T-helper 1 cell treated with Interleukin-12 subunit alpha and Interleukin-12 subunit beta and Interleukin-4 antibody, amounts not matched to agents 30 μg/mL and 1 μg/mL, for 36 hours (primary cell): ENCODE results near the gene PFDN2.
A peak's percentile ranks its signal among the peaks of the same experiment; 100 is the strongest.

ENCODE experiments used
- H3K27ac Mint-ChIP-seq: one replicate; pipeline ENCODE4 v1.8.0; 2021; ENCODE audit warnings: mild to moderate bottlenecking, mixed read lengths
- H3K27me3 Mint-ChIP-seq: one replicate; pipeline ENCODE4 v1.8.0; 2021; ENCODE audit warnings: low read depth, mixed read lengths
- H3K36me3 Mint-ChIP-seq: one replicate; pipeline ENCODE4 v1.8.0; 2021; ENCODE audit warnings: low read depth, mixed read lengths
- H3K4me1 Mint-ChIP-seq: one replicate; pipeline ENCODE4 v1.8.0; 2021; ENCODE audit warnings: low read depth, mixed read lengths
- H3K4me3 Mint-ChIP-seq: one replicate; pipeline ENCODE4 v1.8.0; 2021; ENCODE audit warnings: mild to moderate bottlenecking, moderate library complexity, mixed read lengths
- H3K9me3 Mint-ChIP-seq: one replicate; pipeline ENCODE4 v1.8.0; 2021; ENCODE audit warnings: mixed read lengths

Gene PFDN2

DNA sequence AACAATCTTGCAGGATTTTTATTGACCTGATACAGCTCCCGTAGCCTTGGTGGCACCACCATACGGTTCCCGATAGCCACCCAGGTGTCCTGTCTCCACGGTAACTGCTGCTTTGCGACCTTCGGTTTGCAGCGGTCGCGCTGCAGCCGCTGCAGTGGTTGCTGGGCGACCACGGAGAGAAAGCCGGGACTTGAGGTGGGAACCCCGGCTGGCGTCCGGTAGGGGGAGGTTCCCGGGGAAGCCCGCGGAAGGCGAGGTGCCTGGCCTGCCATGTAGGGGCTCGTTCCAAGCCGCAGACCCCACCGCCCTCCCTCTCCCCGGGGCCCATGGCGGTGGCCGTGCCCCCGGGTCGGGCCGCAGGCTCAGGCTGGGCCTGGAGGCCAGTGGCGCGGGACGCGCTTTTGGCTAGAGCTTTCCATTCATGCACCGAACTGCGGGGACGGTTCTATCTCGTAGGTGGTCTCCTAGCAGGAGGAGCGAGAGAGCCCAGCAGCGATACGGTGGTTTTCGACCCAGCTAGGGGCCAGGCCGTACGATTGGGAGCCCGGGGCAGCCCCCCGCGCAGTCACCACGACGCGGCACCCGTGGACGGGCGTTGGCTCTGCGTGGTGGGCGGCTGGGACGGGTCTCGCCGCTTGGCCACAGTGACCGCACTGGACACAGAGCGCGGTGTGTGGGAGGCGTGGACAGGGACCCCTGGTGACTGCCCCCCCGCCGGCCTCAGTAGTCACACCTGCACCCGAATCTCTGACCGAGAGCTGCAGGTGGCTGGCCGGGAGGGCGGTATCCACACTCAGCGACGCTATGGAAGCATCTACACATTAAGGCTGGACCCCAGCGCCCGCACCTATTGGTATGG lies 19.4 kb downstream of the PFDN2 start, which contains the start of gene KLHDC9:
Gene KLHDC9 (plus strand): TSS at position 152 of the 859 bp plus-strand sequence. CDS start 175 bp downstream, at position 327.
- H3K27ac Mint-ChIP-seq, result peak within 1 kb of the TSS; percentile 96
- peaks cover 16% of the 10 kb centered on the region for H3K36me3 Mint-ChIP-seq
- H3K27me3 Mint-ChIP-seq, result peaks cover 12% of the 10 kb centered on the region
- peaks cover 30% of the 10 kb centered on the region for H3K4me1 Mint-ChIP-seq
- peak within 1 kb of the TSS; percentile 89 for H3K4me3 Mint-ChIP-seq
- no peaks in the 10 kb centered on the region for H3K9me3 Mint-ChIP-seq

- Mint-ChIP-seq H3K36me3 (peaks cover 12% of the 10 kb centered on the region), H3K27ac (no peak overlapping the region), H3K9me3 (no peaks in the 10 kb centered on the region), H3K27me3 (peaks cover 12% of the 10 kb centered on the region), H3K4me1 (peaks cover 44% of the 10 kb centered on the region), H3K4me3 (no peak overlapping the region)
Observed at GRCh38 chr1:161096530-161096929, 21.3 kb downstream of the PFDN2 start.

DNA sequence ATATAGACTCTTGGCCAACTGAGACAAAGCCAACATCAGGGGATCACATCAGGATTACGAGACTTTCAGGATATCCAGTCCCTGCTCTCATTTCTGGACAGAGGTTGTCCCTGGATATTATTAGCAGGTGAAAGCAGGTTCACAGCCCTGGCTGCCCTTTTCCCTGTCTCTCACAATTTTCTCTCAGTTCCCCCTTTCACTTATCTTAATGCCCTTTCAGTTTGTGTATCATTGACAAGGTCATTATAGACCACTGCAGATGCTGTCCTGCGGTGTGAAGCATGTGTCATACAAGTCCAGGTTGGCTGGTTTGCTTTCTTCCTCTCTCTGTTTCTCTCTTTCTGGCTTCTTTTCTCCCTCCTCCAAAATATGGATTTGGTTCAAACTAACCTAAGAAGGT lies 21.8 kb downstream of the PFDN2 start:
- Mint-ChIP-seq H3K9me3 (no peaks in the 10 kb centered on the region), H3K4me3 (no peak overlapping the region), H3K27ac (no peak overlapping the region), H3K4me1 (peaks cover 44% of the 10 kb centered on the region), H3K36me3 (peaks cover 9% of the 10 kb centered on the region), H3K27me3 (peaks cover 12% of the 10 kb centered on the region)

DNA sequence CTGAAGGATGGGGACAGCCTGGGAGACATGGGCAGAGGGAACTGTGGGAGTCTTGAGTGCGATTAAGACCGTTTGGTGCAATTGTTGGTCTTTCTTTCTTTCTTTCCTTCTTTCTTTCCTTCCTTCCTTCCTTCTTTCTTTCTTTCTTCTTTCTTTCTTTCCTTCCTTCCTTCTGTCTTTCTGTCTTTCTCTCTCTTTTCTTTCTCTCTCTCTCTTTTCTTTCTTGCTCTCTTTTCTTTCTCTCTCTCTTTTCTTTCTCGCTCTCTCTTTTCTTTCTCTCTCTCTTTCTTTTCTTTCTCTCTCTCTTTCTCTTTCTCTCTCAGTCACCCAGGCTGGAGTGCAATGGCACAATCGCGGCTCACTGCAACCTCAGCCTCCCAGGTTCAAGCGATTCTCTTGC lies 22.6 kb downstream of the PFDN2 start:
- Mint-ChIP-seq H3K9me3 (no peaks in the 10 kb centered on the region), H3K27me3 (peaks cover 12% of the 10 kb centered on the region), H3K4me3 (no peak overlapping the region), H3K36me3 (peaks cover 8% of the 10 kb centered on the region), H3K4me1 (peaks cover 51% of the 10 kb centered on the region), H3K27ac (no peak overlapping the region)

DNA sequence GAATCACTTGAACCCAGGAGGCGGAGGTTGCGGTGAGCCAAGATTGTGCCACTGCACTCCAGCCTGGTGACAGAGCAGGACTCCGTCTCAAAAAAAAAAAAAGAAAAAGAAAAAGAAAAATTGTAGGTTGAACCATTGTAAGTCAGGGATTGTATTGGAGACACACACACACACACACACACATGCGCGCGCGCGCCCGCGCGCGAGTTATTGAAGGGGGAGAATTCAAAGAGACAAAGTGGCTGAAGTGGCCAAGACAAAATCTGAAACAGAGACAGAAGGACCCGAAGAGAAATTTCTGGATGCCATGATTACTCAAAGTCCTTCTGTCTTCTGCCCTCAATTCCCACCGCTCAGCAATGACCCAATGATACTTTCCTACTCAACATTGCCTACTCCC lies 23.4 kb downstream of the PFDN2 start:
- peaks cover 51% of the 10 kb centered on the region for H3K4me1 Mint-ChIP-seq
- no peak overlapping the region for H3K4me3 Mint-ChIP-seq
- no peaks in the 10 kb centered on the region for H3K9me3 Mint-ChIP-seq
- peaks cover 12% of the 10 kb centered on the region for H3K27me3 Mint-ChIP-seq
- peaks cover 3% of the 10 kb centered on the region for H3K36me3 Mint-ChIP-seq
- H3K27ac Mint-ChIP-seq, result no peak overlapping the region

GRCh38 chr1:161092621-161093028 lies 25.2 kb downstream of the PFDN2 start:
- peak overlapping the region; percentile 38 for H3K27ac Mint-ChIP-seq
- peaks cover 8% of the 10 kb centered on the region for H3K27me3 Mint-ChIP-seq
- no peak overlapping the region for H3K4me3 Mint-ChIP-seq
- H3K4me1 Mint-ChIP-seq, result peaks cover 42% of the 10 kb centered on the region
- H3K36me3 Mint-ChIP-seq, result peaks cover 3% of the 10 kb centered on the region
- H3K9me3 Mint-ChIP-seq, result no peaks in the 10 kb centered on the region

GRCh38 chr1:161091796-161092507 lies 25.9 kb downstream of the PFDN2 start:
- no peak overlapping the region for H3K27ac Mint-ChIP-seq
- H3K4me1 Mint-ChIP-seq, result peaks cover 38% of the 10 kb centered on the region

DNA sequence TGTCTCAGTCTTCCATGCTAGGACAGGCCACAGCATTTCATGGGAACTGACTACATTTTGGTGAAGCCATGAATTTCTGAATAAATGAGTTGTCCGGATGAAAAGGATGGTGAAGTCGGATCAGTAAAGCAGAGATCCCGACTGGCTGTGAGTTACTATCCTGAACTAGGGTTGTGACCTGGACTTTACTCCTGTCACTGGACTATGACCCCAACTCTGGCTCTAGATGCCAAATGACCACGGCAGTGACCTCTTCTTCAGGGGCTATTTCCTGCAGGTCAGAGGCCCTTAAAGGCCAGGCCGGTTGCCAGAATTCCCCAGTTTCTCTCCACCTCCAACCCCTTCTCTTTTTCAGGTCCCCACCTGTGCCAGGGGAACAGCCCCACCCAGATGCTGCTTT lies 26.7 kb downstream of the PFDN2 start:
- no peak overlapping the region for H3K4me3 Mint-ChIP-seq
- H3K27ac Mint-ChIP-seq, result no peak overlapping the region
- H3K27me3 Mint-ChIP-seq, result peaks cover 5% of the 10 kb centered on the region
- no peaks in the 10 kb centered on the region for H3K36me3 Mint-ChIP-seq
- H3K9me3 Mint-ChIP-seq, result no peaks in the 10 kb centered on the region
- H3K4me1 Mint-ChIP-seq, result peaks cover 30% of the 10 kb centered on the region

More at GRCh38 chr1:161091796-161092507, 25.9 kb downstream of the PFDN2 start:
- Mint-ChIP-seq H3K36me3 (no peaks in the 10 kb centered on the region), H3K9me3 (no peaks in the 10 kb centered on the region), H3K27me3 (peaks cover 5% of the 10 kb centered on the region), H3K4me3 (no peak overlapping the region)

DNA sequence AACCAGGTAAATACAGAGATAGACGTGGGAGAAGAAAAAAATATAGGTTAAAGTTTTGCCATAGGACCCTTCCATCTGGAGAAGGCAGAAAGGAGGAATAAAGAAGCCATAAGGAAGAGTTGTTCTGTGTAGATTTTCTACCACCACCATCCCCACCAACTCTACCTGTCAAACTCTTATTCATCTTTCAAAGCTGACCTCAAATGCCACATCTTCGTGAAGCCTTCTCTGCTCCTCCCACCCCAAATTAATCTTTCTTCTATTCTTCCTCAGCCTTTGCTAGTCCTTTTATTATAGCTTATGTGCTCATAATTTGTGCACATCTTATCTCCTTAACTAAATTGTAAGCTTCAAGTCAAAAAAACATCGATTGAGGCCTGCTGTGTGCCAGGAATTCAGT lies 27.2 kb downstream of the PFDN2 start:
- Mint-ChIP-seq H3K36me3 (no peaks in the 10 kb centered on the region), H3K4me1 (peaks cover 30% of the 10 kb centered on the region), H3K27ac (no peak overlapping the region), H3K4me3 (no peak overlapping the region), H3K9me3 (no peaks in the 10 kb centered on the region), H3K27me3 (peaks cover 5% of the 10 kb centered on the region)

DNA sequence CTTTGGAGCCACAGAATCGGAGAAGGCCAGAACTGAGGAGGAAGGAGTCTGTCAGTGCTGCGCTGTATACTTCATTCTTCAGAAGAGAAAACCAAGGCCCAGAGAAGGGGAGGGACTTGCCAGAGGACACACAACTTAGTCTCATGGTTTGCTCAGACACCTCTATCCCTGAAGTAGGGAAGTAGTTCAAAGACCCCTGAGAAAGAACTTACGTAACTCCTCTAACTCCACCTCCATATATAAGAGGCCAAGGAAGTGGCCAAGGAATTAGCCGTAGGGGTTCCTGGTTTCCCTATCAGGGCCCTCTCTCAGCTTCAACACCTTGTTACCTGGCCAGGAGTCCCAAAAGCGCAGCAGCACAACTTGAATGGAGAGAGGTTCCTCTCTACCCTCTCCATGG lies 27.9 kb downstream of the PFDN2 start:
- no peak overlapping the region for H3K4me3 Mint-ChIP-seq
- H3K27ac Mint-ChIP-seq, result no peak overlapping the region
- H3K4me1 Mint-ChIP-seq, result peaks cover 26% of the 10 kb centered on the region
- no peaks in the 10 kb centered on the region for H3K9me3 Mint-ChIP-seq
- H3K27me3 Mint-ChIP-seq, result peaks cover 4% of the 10 kb centered on the region
- no peaks in the 10 kb centered on the region for H3K36me3 Mint-ChIP-seq

- no peak within 1 kb of the TSS for H3K27ac Mint-ChIP-seq
- no peaks in the 10 kb centered on the region for H3K36me3 Mint-ChIP-seq
- no peak within 1 kb of the TSS for H3K4me3 Mint-ChIP-seq
- H3K27me3 Mint-ChIP-seq, result no peaks in the 10 kb centered on the region
- H3K4me1 Mint-ChIP-seq, result peaks cover 23% of the 10 kb centered on the region
- no peaks in the 10 kb centered on the region for H3K9me3 Mint-ChIP-seq
Observed at GRCh38 chr1:161089251-161089924, 28.4 kb downstream of the PFDN2 start, which contains the start of gene NECTIN4. NECTIN4 (minus strand) TSS chr1:161089558; CDS start chr1:161089296, 262 bp downstream.

GRCh38 chr1:161088587-161089110 lies 29.2 kb downstream of the PFDN2 start:
- no peaks in the 10 kb centered on the region for H3K36me3 Mint-ChIP-seq
- peaks cover 23% of the 10 kb centered on the region for H3K4me1 Mint-ChIP-seq
- H3K4me3 Mint-ChIP-seq, result no peak overlapping the region
- no peaks in the 10 kb centered on the region for H3K27me3 Mint-ChIP-seq
- no peaks in the 10 kb centered on the region for H3K9me3 Mint-ChIP-seq
- H3K27ac Mint-ChIP-seq, result no peak overlapping the region

DNA sequence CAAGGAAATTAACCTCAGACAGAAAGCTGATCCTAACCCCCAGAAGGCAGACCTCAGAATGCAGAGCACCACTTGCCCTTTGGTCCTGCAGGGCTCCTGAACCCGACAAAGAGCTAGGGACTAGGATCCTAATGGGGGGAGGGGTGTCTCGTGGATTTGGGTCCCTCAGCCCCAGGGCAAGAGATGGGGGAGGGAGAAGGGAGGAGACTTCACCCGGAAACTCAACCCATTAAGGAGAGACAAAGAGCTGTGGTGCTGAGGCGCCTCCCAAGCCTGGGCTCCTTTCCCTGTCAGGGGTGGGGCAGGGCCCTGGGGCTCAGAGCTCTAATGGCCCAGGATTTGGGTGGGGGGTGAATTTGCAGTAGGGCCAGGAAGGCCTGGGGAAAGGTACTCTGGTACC lies 31.4 kb downstream of the PFDN2 start:
- Mint-ChIP-seq H3K4me1 (peaks cover 9% of the 10 kb centered on the region), H3K36me3 (no peaks in the 10 kb centered on the region), H3K4me3 (no peak overlapping the region), H3K27ac (no peak overlapping the region), H3K9me3 (no peaks in the 10 kb centered on the region), H3K27me3 (no peaks in the 10 kb centered on the region)

DNA sequence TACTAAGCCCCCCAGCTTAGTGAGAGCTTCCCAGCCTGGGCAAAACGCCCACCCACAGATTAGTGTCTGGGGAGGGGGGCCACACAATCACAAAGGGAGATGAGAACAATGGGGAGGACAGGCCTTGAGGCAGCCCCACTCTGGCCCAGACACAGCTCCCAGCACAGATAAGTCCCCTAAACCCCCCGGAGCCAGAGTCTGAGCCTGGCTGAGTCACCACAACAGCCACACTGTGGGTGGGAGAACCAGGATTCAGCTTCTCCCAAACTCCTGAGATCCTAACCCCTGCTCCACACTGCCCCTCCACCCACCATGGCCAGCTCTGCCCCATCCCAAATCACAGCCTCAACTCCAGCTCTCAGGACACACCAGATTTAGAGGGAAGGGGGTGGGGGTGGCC lies 32.7 kb downstream of the PFDN2 start:
- no peaks in the 10 kb centered on the region for H3K27me3 Mint-ChIP-seq
- H3K4me3 Mint-ChIP-seq, result no peak overlapping the region
- H3K4me1 Mint-ChIP-seq, result peaks cover 4% of the 10 kb centered on the region
- H3K9me3 Mint-ChIP-seq, result no peaks in the 10 kb centered on the region
- no peak overlapping the region for H3K27ac Mint-ChIP-seq
- no peaks in the 10 kb centered on the region for H3K36me3 Mint-ChIP-seq
